T-helper 2 cell treated with Interferon-gamma antibody and Interleukin-4, amounts not matched to agents 5 μg/mL and 100 μg/mL, for 36 hours (primary cell): Measurements from ENCODE around the gene MRPL34.
"Not testable (repeated sequence)": the region's sequence is repeated elsewhere in the genome, so short reads cannot be mapped to it uniquely, and the experiment has no call there.

Experiments
- DNase-seq: peaks from one replicate; pipeline ENCODE4 v3.0.0; 2021; ENCODE audit warnings: low spot score
- H3K27ac Mint-ChIP-seq: one replicate; pipeline ENCODE4 v1.8.0; 2021; ENCODE audit warnings: mild to moderate bottlenecking, mixed read lengths
- H3K27me3 Mint-ChIP-seq: one replicate; pipeline ENCODE4 v1.8.0; 2021; ENCODE audit warnings: low read depth, mixed read lengths
- H3K36me3 Mint-ChIP-seq: one replicate; pipeline ENCODE4 v1.8.0; 2021; ENCODE audit warnings: low read depth, mixed read lengths
- H3K4me1 Mint-ChIP-seq: one replicate; pipeline ENCODE4 v1.8.0; 2021; ENCODE audit warnings: low read depth, mixed read lengths
- H3K4me3 Mint-ChIP-seq: one replicate; pipeline ENCODE4 v1.8.0; 2022; ENCODE audit warnings: mild to moderate bottlenecking, moderate library complexity, mixed read lengths
- H3K9me3 Mint-ChIP-seq: one replicate; pipeline ENCODE4 v1.8.0; 2021; ENCODE audit warnings: mixed read lengths

Gene MRPL34

DNA sequence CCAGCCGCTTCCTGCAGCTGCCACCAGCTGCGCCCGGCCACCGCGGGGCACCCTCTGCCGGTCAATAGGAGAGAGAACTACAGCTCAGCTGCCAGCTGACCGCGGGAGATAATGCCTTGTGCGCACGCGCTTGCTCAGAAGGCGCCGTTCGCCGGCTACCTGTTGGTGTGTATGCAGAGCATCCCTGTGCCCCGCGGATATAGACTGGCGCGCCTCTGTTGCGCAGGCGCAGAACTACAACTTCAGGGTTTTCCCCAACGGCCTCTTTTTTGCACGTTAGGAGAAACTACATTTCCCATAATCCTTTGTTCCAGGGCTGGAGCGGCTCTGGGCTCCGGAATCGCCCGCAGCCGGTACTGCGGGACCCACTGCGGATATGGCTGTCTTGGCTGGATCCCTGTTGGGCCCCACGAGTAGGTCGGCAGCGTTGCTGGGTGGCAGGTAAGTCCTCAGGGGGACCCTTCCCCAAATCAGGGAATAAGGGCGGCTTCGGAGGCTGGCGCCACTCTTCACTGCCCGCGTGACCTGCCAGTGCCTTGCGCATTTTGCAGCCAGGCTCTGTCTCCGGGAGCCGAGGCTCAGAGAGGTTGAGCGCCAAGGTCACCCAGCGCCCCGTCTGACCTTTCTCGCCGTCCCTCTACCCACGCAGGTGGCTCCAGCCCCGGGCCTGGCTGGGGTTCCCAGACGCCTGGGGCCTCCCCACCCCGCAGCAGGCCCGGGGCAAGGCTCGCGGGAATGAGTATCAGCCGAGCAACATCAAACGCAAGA lies at the start of gene MRPL34:
MRPL34 (plus strand) TSS at position 356 of the 768 bp plus-strand sequence; CDS start at position 377, 21 bp downstream.
- H3K9me3 Mint-ChIP-seq = no peaks in the 10 kb centered on the region
- H3K4me1 Mint-ChIP-seq = peaks cover 36% of the 10 kb centered on the region
- H3K27ac Mint-ChIP-seq = peak within 1 kb of the TSS; percentile 91
- H3K27me3 Mint-ChIP-seq = no peaks in the 10 kb centered on the region
- peak within 1 kb of the TSS; percentile 89 for H3K4me3 Mint-ChIP-seq
- peaks cover 5% of the 10 kb centered on the region for H3K36me3 Mint-ChIP-seq
- peak; percentile 99 for DNase-seq

DNA sequence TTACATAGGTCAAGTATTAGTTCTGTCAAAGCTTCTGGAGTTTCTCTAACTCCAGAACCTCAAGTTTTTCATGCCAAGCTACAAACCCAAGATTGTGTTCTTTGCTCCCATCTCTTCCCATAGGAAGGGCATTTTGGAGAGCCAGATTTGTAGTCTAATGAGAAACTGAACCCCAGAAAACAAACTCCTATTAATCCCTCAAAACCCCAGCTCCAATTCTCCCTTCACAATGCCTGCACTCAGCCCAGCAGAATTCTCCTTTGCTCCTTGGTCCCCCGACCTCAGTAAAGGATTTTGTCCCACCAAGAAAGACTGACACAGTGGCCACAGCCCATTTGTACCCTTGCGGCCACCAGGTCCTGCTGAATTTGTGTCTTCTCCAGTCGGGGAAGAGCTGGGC lies 49.5 kb upstream of the MRPL34 start:
- peaks cover 3% of the 10 kb centered on the region for H3K4me1 Mint-ChIP-seq
- H3K9me3 Mint-ChIP-seq = no peaks in the 10 kb centered on the region
- H3K36me3 Mint-ChIP-seq = no peaks in the 10 kb centered on the region
- H3K4me3 Mint-ChIP-seq = no peak overlapping the region
- no peaks in the 10 kb centered on the region for H3K27me3 Mint-ChIP-seq
- H3K27ac Mint-ChIP-seq = no peak overlapping the region
- DNase-seq = no peak

DNA sequence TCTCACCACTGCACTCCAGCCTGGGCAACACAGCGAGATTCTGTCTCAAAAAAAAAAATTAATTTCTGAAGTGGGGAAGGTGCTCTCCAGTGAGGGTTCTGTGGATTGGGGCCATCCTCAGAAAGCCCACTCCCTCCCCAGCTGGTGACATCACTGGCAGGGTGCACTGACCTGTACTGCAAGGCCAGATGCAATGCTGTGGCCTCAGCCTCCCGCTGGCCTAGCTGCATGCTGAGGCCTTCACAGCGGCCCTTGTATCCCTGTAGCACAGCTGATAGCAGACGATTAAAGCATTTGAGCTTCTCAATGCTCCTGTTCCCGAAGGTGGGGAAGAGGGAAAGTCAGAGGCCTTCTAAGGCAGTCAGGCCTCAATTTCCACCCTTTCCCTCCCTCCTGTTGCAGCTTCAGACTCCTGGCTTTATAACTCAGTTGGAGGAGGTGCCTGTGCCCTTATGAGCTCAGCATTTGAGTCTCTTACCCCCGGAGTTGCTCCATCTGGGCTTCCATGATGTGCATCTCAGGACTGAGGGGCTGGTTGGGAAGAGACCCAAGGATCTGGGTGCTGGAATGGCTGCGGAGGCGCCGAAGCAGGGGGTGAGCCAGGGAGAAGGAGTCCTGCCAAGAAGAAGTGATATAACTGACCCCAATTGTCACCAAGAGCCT lies 46.4 kb upstream of the MRPL34 start:
- DNase-seq = no peak
- Mint-ChIP-seq H3K27ac (no peak overlapping the region), H3K4me1 (peaks cover 4% of the 10 kb centered on the region), H3K27me3 (no peaks in the 10 kb centered on the region), H3K9me3 (no peaks in the 10 kb centered on the region), H3K4me3 (no peak overlapping the region), H3K36me3 (no peaks in the 10 kb centered on the region)

DNA sequence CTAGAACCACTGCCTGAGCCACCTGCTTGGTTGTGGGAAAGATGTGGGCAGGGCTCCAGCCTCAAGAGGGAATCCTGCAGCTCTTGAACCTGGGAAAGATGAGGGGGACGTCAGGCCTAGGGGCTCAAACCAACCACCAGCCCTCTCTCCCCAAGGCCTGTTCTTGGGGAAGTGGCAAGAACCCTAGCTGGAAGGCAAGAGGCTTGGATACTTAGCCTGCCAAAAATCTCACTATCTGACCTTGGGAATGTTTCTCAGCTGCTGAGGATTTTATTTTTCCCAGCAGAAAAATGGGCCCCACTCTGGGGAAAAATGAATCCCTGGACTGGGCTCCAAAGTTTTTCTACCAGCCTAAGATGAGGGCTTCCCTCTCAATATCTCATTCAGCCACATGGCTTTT lies 45.7 kb upstream of the MRPL34 start:
- Mint-ChIP-seq H3K36me3 (no peaks in the 10 kb centered on the region), H3K27me3 (no peaks in the 10 kb centered on the region), H3K4me3 (no peak overlapping the region), H3K4me1 (peaks cover 11% of the 10 kb centered on the region), H3K27ac (no peak overlapping the region), H3K9me3 (no peaks in the 10 kb centered on the region)
- DNase-seq = no peak

DNA sequence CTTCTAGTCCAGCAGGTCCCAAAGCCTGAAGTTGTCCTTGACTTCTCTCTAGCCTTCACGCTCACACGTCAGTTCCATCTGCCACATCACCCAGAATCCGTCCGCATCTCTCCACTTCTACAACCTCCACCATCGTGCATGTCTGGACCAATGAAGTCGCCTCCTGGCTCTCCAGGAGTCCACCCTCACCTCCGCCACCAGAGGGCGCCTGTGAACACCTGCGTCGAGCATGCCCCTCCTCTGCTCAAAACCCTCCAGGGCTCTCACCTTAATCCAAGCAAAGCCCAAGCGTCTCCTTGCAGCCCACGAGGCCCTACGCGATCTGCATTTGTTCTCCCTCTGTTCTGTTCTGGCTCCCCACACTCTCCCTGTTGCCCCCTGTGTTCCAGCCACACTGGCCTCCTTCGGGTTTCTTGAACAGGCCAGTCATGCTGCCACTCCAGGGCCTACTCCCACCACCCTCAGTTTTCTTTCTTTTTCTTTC lies 44.8 kb upstream of the MRPL34 start:
- Mint-ChIP-seq H3K27ac (no peak overlapping the region), H3K4me3 (no peak overlapping the region), H3K4me1 (peaks cover 11% of the 10 kb centered on the region), H3K27me3 (no peaks in the 10 kb centered on the region), H3K36me3 (no peaks in the 10 kb centered on the region), H3K9me3 (no peaks in the 10 kb centered on the region)
- peak; percentile 82 for DNase-seq

DNA sequence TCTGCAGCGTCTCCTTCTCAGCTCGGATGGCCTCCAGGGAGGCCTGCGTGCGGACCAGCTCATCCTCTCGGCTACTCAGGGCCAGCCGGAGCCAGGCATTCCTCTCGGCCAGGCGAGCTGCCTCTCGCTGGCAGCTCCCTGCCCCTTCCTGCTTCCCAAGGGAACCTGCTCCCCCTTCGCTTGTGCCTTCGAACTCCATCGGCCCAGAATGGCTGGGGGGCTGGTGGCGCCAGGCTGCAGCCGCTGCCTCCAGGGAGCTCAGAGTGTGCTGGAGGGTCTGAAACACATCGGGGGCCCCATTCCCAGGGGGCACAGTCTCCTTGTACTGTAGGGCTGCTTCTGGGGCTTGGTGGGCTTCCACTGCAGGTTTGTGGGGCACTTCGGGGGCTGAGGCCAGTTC lies 43.1 kb upstream of the MRPL34 start:
- H3K9me3 Mint-ChIP-seq = no peaks in the 10 kb centered on the region
- peaks cover 2% of the 10 kb centered on the region for H3K27me3 Mint-ChIP-seq
- H3K27ac Mint-ChIP-seq = no peak overlapping the region
- no peak overlapping the region for H3K4me3 Mint-ChIP-seq
- H3K4me1 Mint-ChIP-seq = peaks cover 18% of the 10 kb centered on the region
- no peaks in the 10 kb centered on the region for H3K36me3 Mint-ChIP-seq
- DNase-seq = no peak

DNA sequence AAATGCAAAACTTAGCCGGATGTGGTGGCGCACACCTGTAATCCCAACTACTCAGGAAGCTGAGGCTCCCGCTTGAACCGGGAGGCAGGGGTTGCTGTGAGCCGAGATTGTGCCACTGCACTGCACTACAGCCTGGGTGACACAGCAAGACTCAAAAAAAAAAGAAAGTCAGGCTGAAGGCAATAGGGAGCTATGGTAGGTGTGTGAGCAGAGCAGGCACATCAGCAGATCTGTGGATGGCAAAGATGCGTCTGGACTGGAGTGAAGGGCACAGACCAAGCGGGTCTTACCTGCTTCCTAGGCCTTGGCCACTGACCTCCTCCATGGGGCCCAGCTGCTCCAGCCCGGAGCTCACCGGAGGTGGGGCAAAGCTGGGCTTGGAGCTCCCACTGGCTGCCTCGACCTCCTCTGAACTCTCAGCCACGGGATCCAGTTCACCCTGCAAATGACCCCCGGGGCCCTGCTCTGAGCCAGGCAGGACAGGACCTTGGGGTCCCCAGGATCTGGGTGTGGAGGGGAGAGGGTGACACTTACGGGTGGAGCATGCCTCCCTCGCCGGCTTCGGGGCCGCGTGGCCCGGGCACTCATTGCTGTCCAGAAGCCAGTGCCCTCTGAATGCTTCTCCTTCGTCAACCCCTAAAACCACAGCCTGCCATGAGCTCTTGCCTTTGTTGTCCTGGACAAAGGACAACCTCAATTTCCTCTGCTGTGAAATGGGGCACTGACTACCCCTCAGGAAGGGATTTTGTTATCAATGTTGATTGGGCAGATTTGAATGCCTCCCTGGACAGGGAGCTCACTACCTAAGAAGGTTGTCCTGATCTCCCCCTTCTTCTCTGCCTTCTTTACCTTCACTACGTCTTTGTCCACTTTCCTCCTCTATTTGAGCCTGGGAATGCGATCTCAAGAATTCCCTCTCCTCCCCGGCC lies 41.7 kb upstream of the MRPL34 start:
- Mint-ChIP-seq H3K4me1 (peaks cover 18% of the 10 kb centered on the region), H3K27ac (peak overlapping the region; percentile 56), H3K36me3 (peaks cover 2% of the 10 kb centered on the region), H3K4me3 (no peak overlapping the region), H3K27me3 (peaks cover 2% of the 10 kb centered on the region), H3K9me3 (no peaks in the 10 kb centered on the region)
- no peak for DNase-seq

DNA sequence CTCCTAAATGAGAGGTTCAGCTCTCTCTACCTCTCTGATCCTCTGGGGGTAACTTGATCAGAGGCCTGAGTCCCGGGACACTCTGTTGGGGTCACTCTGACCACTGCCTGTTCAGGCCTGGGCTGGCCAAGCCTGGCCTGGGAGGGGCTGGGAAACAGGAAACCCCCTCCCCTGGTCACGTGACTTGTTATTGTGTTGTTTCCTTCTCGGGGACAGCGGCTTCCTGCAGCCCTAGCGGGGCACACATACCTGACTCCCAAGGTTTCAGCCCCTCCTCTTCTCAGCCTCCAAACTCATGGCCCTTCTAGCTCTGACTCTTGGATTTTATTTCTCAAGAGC lies 41.1 kb upstream of the MRPL34 start, which contains the start of gene USHBP1:
USHBP1 (minus strand) TSS at position 105 of the 339 bp plus-strand sequence. CDS start 446 bp downstream, outside the sequence.
- peaks cover 2% of the 10 kb centered on the region for H3K36me3 Mint-ChIP-seq
- H3K27ac Mint-ChIP-seq = peak within 1 kb of the TSS; percentile 56
- H3K27me3 Mint-ChIP-seq = peaks cover 2% of the 10 kb centered on the region
- no peak for DNase-seq
- no peaks in the 10 kb centered on the region for H3K9me3 Mint-ChIP-seq
- no peak within 1 kb of the TSS for H3K4me3 Mint-ChIP-seq
- H3K4me1 Mint-ChIP-seq = peaks cover 18% of the 10 kb centered on the region

DNA sequence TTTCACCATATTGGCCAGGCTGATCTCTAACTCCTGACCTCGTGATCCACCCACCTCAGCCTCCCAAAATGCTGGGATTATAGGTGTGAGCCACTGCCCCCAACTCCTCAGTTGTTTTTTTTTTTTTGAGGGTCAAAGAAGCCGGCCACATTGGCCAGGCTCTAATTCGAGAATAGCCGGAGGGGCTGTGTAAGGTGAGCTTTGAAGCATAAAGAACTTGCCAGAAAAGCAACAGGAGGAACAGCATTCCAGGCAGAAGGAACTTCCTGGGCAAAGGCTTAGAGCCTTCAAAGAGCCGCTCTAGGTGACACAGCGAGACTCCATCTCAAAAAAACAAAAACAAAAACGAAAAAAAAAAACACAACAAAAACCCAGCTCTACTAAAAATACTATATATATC lies 39.6 kb upstream of the MRPL34 start:
- Mint-ChIP-seq H3K36me3 (peaks cover 3% of the 10 kb centered on the region), H3K4me1 (peaks cover 14% of the 10 kb centered on the region), H3K9me3 (no peaks in the 10 kb centered on the region), H3K4me3 (no peak overlapping the region), H3K27me3 (peaks cover 2% of the 10 kb centered on the region), H3K27ac (no peak overlapping the region)
- DNase-seq = no peak

DNA sequence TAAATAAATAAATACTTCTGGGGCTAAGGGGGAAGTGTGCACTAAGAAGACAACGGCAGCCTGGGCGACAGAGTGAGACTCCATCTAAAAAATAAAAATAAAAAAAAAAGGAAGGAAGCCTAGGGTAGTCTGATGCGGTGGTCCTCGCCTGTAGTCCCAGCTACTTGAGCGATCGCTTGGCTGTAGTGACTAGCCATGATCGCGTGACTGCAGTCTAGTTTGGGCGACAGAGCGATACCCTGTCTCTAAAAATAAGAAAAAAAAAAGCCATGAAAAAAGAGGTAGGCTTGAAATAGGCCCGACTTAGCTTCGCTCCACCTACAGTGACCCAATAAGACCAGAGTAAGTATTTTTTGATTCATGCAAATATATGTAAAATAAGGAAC lies 39.1 kb upstream of the MRPL34 start:
- Mint-ChIP-seq H3K27me3 (peaks cover 2% of the 10 kb centered on the region), H3K4me1 (peaks cover 14% of the 10 kb centered on the region), H3K27ac (peak overlapping the region; percentile 71), H3K9me3 (no peaks in the 10 kb centered on the region), H3K36me3 (peaks cover 8% of the 10 kb centered on the region), H3K4me3 (peak overlapping the region; percentile 90)
- no peak for DNase-seq

DNA sequence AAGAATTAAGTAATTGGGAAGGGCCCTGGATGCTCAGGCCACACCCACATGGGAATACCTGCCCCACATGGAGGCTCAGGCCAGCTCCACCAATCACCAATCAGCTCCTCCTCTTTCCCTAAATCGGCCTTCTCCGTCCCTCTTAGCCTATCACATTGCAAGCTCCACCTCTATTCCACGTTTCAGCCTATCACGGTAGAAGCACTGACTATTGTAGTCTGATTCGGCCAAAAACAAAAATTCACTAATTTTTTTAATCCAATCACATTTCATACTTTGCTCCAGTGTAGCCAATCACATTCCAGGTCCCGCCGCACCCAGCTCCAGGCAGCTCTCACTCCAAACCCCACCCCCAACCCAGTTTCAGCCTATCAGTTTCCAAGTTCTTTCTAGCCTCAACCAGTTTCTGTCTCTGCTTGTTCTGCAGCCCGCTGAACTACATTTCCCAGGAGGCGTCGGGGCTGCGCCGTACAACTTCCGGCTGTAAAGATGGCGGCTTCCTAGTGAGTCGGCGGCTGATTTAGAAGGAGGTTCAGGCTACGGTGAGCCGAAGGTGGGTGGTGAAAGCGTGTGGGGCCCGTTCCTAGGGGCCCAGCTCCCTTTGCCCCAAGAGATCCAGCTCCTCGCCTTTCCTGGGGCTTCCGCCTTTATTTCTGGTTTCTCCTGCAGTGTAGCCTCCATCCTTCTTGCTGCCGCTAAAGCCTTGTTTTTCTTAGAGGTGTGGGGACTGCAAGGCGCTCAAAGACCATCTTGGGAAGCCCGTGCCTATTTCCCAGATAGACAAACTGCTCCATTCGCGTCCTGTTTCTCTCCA lies 38.5 kb upstream of the MRPL34 start, which contains the start of gene BABAM1:
BABAM1 (plus strand) TSS at position 469 of the 814 bp plus-strand sequence. CDS start 1,364 bp downstream, outside the sequence.
- Mint-ChIP-seq H3K36me3 (peaks cover 8% of the 10 kb centered on the region), H3K4me3 (peak within 1 kb of the TSS; percentile 90), H3K4me1 (peaks cover 14% of the 10 kb centered on the region), H3K27ac (peak within 1 kb of the TSS; percentile 71), H3K9me3 (no peaks in the 10 kb centered on the region), H3K27me3 (peaks cover 2% of the 10 kb centered on the region)
- peak; percentile 97 for DNase-seq

DNA sequence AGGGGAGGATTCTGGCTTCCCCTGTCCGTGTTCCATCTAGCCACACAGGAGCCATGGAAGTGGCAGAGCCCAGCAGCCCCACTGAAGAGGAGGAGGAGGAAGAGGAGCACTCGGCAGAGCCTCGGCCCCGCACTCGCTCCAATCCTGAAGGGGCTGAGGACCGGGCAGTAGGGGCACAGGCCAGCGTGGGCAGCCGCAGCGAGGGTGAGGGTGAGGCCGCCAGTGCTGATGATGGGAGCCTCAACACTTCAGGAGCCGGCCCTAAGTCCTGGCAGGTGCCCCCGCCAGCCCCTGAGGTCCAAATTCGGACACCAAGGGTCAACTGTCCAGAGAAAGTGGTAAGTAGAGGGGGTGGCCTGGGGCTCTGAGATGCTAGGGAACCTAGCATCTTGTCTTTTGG lies 36.9 kb upstream of the MRPL34 start:
- peaks cover 10% of the 10 kb centered on the region for H3K36me3 Mint-ChIP-seq

DNA sequence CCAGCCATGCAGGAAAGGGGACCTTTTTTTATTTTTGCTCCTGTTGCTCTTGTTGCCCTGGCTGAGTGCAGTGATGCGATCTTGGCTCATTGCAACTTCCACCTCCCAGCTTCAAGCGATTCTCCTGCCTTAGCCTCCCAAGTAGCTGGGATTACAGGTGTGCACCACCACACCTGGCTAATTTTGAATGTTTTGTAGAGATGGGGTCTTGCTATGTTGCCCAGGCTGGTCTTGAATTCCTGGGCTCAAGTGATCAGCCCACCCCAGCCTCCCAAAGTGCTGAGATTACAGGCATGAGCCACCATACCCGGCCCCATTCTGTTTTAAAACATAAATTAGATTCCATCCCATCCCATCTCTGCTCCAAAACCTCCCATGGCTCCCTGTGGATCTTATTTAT lies 30.8 kb upstream of the MRPL34 start:
- not testable (repeated sequence) for H3K27ac Mint-ChIP-seq, H3K9me3 Mint-ChIP-seq, H3K4me3 Mint-ChIP-seq, H3K4me1 Mint-ChIP-seq, DNase-seq, H3K27me3 Mint-ChIP-seq
- peaks cover 33% of the 10 kb centered on the region for H3K36me3 Mint-ChIP-seq

More for the DNA sequence above, 36.9 kb upstream of the MRPL34 start:
- no peak for DNase-seq
- Mint-ChIP-seq H3K27me3 (peaks cover 2% of the 10 kb centered on the region), H3K4me3 (peak overlapping the region; percentile 90), H3K9me3 (no peaks in the 10 kb centered on the region), H3K4me1 (peaks cover 14% of the 10 kb centered on the region), H3K27ac (no peak overlapping the region)
